K562 (cell line): ENCODE measurements around the gene MTG1. TPM values are rescaled to one million over a fixed set of nuclear protein-coding genes. Genes with fewer than 3 reads are reported as not detected.

ENCODE experiments used
- ATAC-seq: fragments of 200-7000 bp; cut with Tn5 transposase; 3 replicates; pipeline ENCODE4 v1.9.1; 2020; ENCODE audit warnings: moderate library complexity
- BruUV-seq: library from RNA; stranded (reverse); fragments of 400-500 nt; replicated peaks from 2 replicates; lab custom pipeline; 2021; lab: Mats Ljungman, UMichigan
- CTCF ChIA-PET: fragments of 300-600 bp; formaldehyde crosslinking; extraction: SDS; loops from one replicate; lab custom pipeline; 2021; ENCODE audit warnings: low intra/inter-chr PET ratio; lab: Yijun Ruan, JAX
- POLR2A ChIA-PET: fragments of 300-600, 350-650 bp; sonication (Branson Sonifier 250); formaldehyde crosslinking; extraction: SDS; loops from one replicate; lab custom pipeline; 2021; ENCODE audit warnings: antibody characterized with exemption, inconsistent platforms; lab: Yijun Ruan, JAX
- DNase-seq, 4 experiments: peaks; one replicate each; pipeline versions ENCODE4 v3.0.0 to v3.0.0-alpha.2; 2011 to 2018; ENCODE audit warnings: low spot score in 3 of 4, mixed read lengths in 3 of 4; ENCODE audit errors: extremely low read depth in 1 of 4
- FAIRE-seq: peaks from 2 replicates; lab custom pipeline; 2011; peaks lifted over from hg19 to GRCh38; lab: Jason Lieb, UNC
- H2AFZ ChIP-seq: 2 replicates; pipeline ENCODE4 v1.6.0; 2011; ENCODE audit warnings: low read depth, low read length, control low read depth, inconsistent platforms
- H3K27ac ChIP-seq: fragments of 200-600 bp; 3 replicates; pipeline ENCODE4 v1.8.0; 2011; ENCODE audit warnings: low read depth, mild to moderate bottlenecking, control low read depth, inconsistent platforms, low read length, moderate library complexity, mixed read lengths; ENCODE audit errors: extremely low read depth
- H3K27me3 ChIP-seq, 2 experiments: fragments of 300-600 bp in 1 of 2; 2 replicates in 1 of 2; 3 replicates in 1 of 2; pipeline versions ENCODE4 v1.6.0 to v1.8.0; 2011; ENCODE audit warnings: inconsistent platforms in 2 of 2, low read length in 2 of 2, mild to moderate bottlenecking in 1 of 2, mixed read lengths in 1 of 2, moderate library complexity in 1 of 2; ENCODE audit not compliant: control insufficient read depth in 2 of 2, insufficient read depth in 2 of 2
- H3K36me3 ChIP-seq: fragments of 300-600 bp; 3 replicates; pipeline ENCODE4 v1.8.0; 2011; ENCODE audit warnings: mild to moderate bottlenecking, low read length, inconsistent platforms; ENCODE audit not compliant: control insufficient read depth, insufficient read depth
- H3K4me1 ChIP-seq, 2 experiments: fragments of 200-600 bp in 1 of 2; replicated peaks in 1 of 2; 2 replicates in 1 of 2; 3 replicates in 1 of 2; pipeline versions ENCODE4 v1.5.1 to v1.8.0; 2011; ENCODE audit warnings: inconsistent platforms in 2 of 2, low read length in 2 of 2, mild to moderate bottlenecking in 1 of 2, mixed read lengths in 1 of 2, moderate library complexity in 1 of 2; ENCODE audit not compliant: control insufficient read depth in 2 of 2, insufficient read depth in 2 of 2
- H3K4me2 ChIP-seq: 2 replicates; pipeline ENCODE4 v1.6.1; 2011; ENCODE audit warnings: low read length, control low read depth, inconsistent platforms, mixed read lengths; ENCODE audit not compliant: insufficient read depth
- H3K4me3 ChIP-seq: fragments of 200-600 bp; sonication (generic), shearing (Covaris generic); 2 replicates; pipeline ENCODE4 v1.5.1; 2016; ENCODE audit warnings: control low read depth, inconsistent platforms
- H3K79me2 ChIP-seq: fragments of 200-600 bp; 3 replicates; pipeline ENCODE4 v1.8.0; 2011; ENCODE audit warnings: low read length, inconsistent platforms; ENCODE audit not compliant: control insufficient read depth, insufficient read depth
- H3K9ac ChIP-seq, 2 experiments: 2 replicates each; pipeline versions ENCODE4 v1.6.0 to v1.6.1; 2011; ENCODE audit warnings: low read depth in 2 of 2, low read length in 2 of 2, control low read depth in 1 of 2, inconsistent platforms in 1 of 2, mild to moderate bottlenecking in 1 of 2, mixed read lengths in 1 of 2; ENCODE audit not compliant: insufficient read depth in 1 of 2
- H3K9me1 ChIP-seq: one replicate; pipeline ENCODE4 v1.6.0; 2011; ENCODE audit warnings: inconsistent platforms, mild to moderate bottlenecking, low read length, moderate library complexity; ENCODE audit not compliant: control insufficient read depth, insufficient read depth
- H3K9me3 ChIP-seq: replicated peaks from 2 replicates; pipeline ENCODE4 v1.5.1; 2011; ENCODE audit warnings: low read depth, low read length, inconsistent platforms; ENCODE audit not compliant: control insufficient read depth, insufficient read depth
- H4K20me1 ChIP-seq: replicated peaks from 2 replicates; pipeline ENCODE4 v1.6.1; 2011; ENCODE audit warnings: low read length, inconsistent platforms, mixed read lengths; ENCODE audit not compliant: control insufficient read depth, insufficient read depth
- CHCHD3 ChIP-seq: fragments of 250-450 bp; sonication (Bioruptor Pico); IDR thresholded peaks from 2 replicates; pipeline ENCODE4 v2.1.2; 2022; ENCODE audit warnings: mild to moderate bottlenecking
- ELF1 ChIP-seq: fragments of 200-800 bp; sonication (Bioruptor generic); IDR thresholded peaks from 2 replicates; pipeline ENCODE4 v1.6.1; 2016; ENCODE audit warnings: missing genetic modification characterization, missing compliant biosample characterization
- FOXK1 ChIP-seq: sonication (generic); formaldehyde crosslinking; IDR thresholded peaks from 2 replicates; pipeline ENCODE4 v1.8.0; 2022; ENCODE audit warnings: missing genetic modification reagents, mild to moderate bottlenecking, borderline replicate concordance
- HCFC1 ChIP-seq: IDR thresholded peaks from 2 replicates; pipeline ENCODE4 v1.6.1; 2012; ENCODE audit warnings: low read depth, low read length, improper control_type of control experiment
- IRF2 ChIP-seq: sonication (generic); formaldehyde crosslinking; IDR thresholded peaks from 2 replicates; pipeline ENCODE4 v1.8.1; 2022; ENCODE audit warnings: mild to moderate bottlenecking, missing genetic modification reagents
- LCOR ChIP-seq: sonication (generic); formaldehyde crosslinking; IDR thresholded peaks from 2 replicates; pipeline ENCODE4 v1.8.0; 2022; ENCODE audit warnings: mild to moderate bottlenecking, missing genetic modification reagents
- MAZ ChIP-seq, 2 experiments: fragments of 450-650 bp in 1 of 2; sonication (generic) in 1 of 2; formaldehyde crosslinking; IDR thresholded peaks in 1 of 2; conservative IDR thresholded peaks in 1 of 2; 2 replicates each; pipeline versions ENCODE4 v1.4.0 to v1.5.0; 2020; ENCODE audit warnings: mild to moderate bottlenecking in 1 of 2, missing genetic modification reagents in 1 of 2
- NCOA2 ChIP-seq, 2 experiments: fragments of 450-650 bp; IDR thresholded peaks; 2 replicates each; pipeline ENCODE4 v1.6.1; 2018; ENCODE audit warnings: mild to moderate bottlenecking in 2 of 2, moderate library complexity in 1 of 2; ENCODE audit not compliant: partially characterized antibody in 2 of 2
- OTX1 ChIP-seq: fragments of 450-650 bp; formaldehyde crosslinking; IDR thresholded peaks from 2 replicates; pipeline ENCODE4 v1.4.0; 2022; ENCODE audit warnings: mild to moderate bottlenecking
- RBM34 ChIP-seq: fragments of 200-400 bp; formaldehyde crosslinking; IDR thresholded peaks from 2 replicates; pipeline ENCODE4 v1.6.1; 2018; ENCODE audit warnings: low read length, borderline replicate concordance; ENCODE audit not compliant: insufficient read depth
- RUNX1 ChIP-seq: sonication (generic); IDR thresholded peaks from 2 replicates; pipeline ENCODE4 v1.6.1; 2016; ENCODE audit warnings: antibody characterized with exemption, low read depth
- SMAD2 ChIP-seq: fragments of 150-350 bp; IDR thresholded peaks from 2 replicates; pipeline ENCODE4 v1.6.1; 2014; ENCODE audit warnings: low read depth, mild to moderate bottlenecking, low read length
- ZC3H4 ChIP-seq: sonication (generic); formaldehyde crosslinking; IDR thresholded peaks from 2 replicates; pipeline ENCODE4 v1.9.0; 2021; ENCODE audit warnings: missing genetic modification reagents, borderline replicate concordance
- WGBS: fragments of 100-300 bp; shearing (Covaris generic); methylation state at CpG from one replicate; pipeline ENCODE4 v1.1.6; 2016; ENCODE audit warnings: low coverage, mixed read lengths; ENCODE audit not compliant: insufficient coverage; ENCODE audit errors: missing lambda C conversion rate; 5-methylcytosine and 5-hydroxymethylcytosine counted together
- in situ Hi-C: fragments of 300-500 bp; cut with MboI; formaldehyde crosslinking; loops from 4 replicates; pipeline ENCODE4 v1.15.0; 2018; ENCODE audit warnings: inconsistent platforms, mixed read lengths
- intact Hi-C: fragments of 100-400 bp; cut with micrococcal nuclease; formaldehyde crosslinking; loops from 2 replicates; pipeline ENCODE4 v1.14.2; 2022
- polyA plus RNA-seq, 8 experiments: library from polyadenylated mRNA; depleted of rRNA in 4 of 8; stranded (reverse) in 5 of 8; unstranded in 3 of 8; fragments of >200 nt; fragmentation: Nextera tagmentation in 2 of 8; fragmentation: Illumina TruSeq in 1 of 8; extraction: Ambion mirVana in 2 of 8; extraction: Trizol in 1 of 8; gene quantifications; 2 replicates each; pipeline versions ENCODE4 v1.2.1 to v1.2.3, GENCODE V29; 2011 to 2014; ENCODE audit warnings: inconsistent platforms in 1 of 8, missing spikeins in 1 of 8
- total RNA-seq, 7 experiments: library from RNA; depleted of rRNA in 6 of 7; stranded (reverse); fragments of >200 nt in 6 of 7; fragmentation: Illumina TruSeq in 2 of 7; extraction: Trizol in 2 of 7; gene quantifications; 2 replicates each; pipeline versions ENCODE4 v1.2.1 to v1.2.3, GENCODE V29; 2011 to 2021; ENCODE audit warnings: low replicate concordance in 1 of 7
- TF ChIP-seq, protein P1 (sequence below): fragments of 250-450 bp; sonication (Bioruptor Pico); IDR thresholded peaks from 2 replicates; pipeline ENCODE4 v1.4.0; 2020; ENCODE audit warnings: mild to moderate bottlenecking, moderate library complexity
- TF ChIP-seq, protein P2 (sequence below): fragments of 150-350 bp; IDR thresholded peaks from 2 replicates; pipeline ENCODE4 v1.6.1; 2014; ENCODE audit warnings: low read depth, mild to moderate bottlenecking, low read length, borderline replicate concordance

MTG1 gene
- total and polyA plus RNA-seq, 9 of the 15 experiments (the other 6 are each of a cell fraction or from before 2014, with no cell fraction given) = 2.8 to 28.2 (median 15.4) TPM

DNA sequence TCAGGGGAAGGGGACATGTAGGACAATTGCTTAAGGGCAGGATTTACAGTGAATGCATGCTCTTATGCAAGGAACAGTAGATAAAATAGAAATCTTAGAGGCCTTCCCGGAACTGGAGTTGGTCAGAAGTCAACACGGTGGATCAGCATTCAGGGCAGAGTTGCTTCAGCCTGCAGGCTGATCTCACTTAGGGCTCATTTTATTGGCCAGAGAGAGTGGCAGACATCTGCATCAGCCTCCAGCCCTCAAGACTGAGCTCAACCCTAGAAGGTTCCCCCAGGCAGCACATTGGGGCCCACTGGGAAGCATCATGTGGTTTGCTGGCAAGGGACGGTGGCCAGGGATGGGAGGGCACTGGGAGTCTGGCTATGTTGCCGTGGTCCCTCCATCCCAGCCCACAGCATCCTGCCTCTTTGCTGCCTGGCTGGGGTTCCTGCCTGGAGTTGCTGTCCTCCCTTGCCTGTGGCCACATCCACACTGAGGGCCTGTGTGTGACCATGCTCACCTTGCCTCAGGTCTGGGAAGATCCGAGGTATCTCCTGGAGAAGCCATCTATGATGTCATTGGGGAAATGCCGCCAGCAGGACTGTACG lies 72.8 kb downstream of the MTG1 start:
- 7% methylated on average over 7 of the region's 7 CpGs for WGBS
- Histone ChIP-seq H3K9ac (no peak overlapping the region), H3K4me1 (peaks cover 0 to 10% of the 10 kb centered on the region in 2 experiments; a peak in 1 of 5 replicates), H3K9me1 (no peaks in the 10 kb centered on the region), H3K79me2 (no peaks in the 10 kb centered on the region), H3K9me3 (no peaks in the 10 kb centered on the region), H3K27ac (no peak overlapping the region), H3K4me2 (no peak overlapping the region), H3K36me3 (no peaks in the 10 kb centered on the region), H3K27me3 (peaks cover 3 to 15% of the 10 kb centered on the region in 2 experiments; a peak in 1 of 5 replicates), H4K20me1 (peaks cover 4% of the 10 kb centered on the region; the same call in 1 of the 2 replicates), H3K4me3 (no peak overlapping the region), H2AFZ (no peak overlapping the region)
- no peak for ATAC-seq
- intact Hi-C loops (no loop called here), in situ Hi-C loops (no loop called here)
- FAIRE-seq = no peak
- DNase-seq = peak in 2 of 4 experiments; percentile 3 to 4
- no TSS peak for BruUV-seq
- POLR2A ChIA-PET = interaction anchor here (1.8 kb wide), 1 partner anchor 9 kb away, joined by 6 read pairs; no protein-coding TSS in a partner anchor
- CTCF ChIA-PET = no interaction called here
- TF ChIP-seq FOXK1 (CRISPR knock-in tag) (no peak), ZC3H4 (CRISPR knock-in tag) (no peak), HCFC1 (no peak), RUNX1 (no peak), IRF2 (no peak), OTX1 (CRISPR knock-in tag) (no peak), MAZ (CRISPR knock-in tag; conservative IDR thresholded peaks at IDR 0.05 in 1 of 2, IDR thresholded peaks at IDR 0.05 in 1 of 2) (no peak), RBM34 (no peak), SMAD2 (no peak), ELF1 (tag) (no peak), CHCHD3 (CRISPR knock-in tag) (no peak), NCOA2 (IDR thresholded peaks at IDR 0.05; ENCODE audit: partially characterized antibody in 2 of 2) (no peak), LCOR (CRISPR knock-in tag) (no peak)
- TF ChIP-seq, protein P1, sequence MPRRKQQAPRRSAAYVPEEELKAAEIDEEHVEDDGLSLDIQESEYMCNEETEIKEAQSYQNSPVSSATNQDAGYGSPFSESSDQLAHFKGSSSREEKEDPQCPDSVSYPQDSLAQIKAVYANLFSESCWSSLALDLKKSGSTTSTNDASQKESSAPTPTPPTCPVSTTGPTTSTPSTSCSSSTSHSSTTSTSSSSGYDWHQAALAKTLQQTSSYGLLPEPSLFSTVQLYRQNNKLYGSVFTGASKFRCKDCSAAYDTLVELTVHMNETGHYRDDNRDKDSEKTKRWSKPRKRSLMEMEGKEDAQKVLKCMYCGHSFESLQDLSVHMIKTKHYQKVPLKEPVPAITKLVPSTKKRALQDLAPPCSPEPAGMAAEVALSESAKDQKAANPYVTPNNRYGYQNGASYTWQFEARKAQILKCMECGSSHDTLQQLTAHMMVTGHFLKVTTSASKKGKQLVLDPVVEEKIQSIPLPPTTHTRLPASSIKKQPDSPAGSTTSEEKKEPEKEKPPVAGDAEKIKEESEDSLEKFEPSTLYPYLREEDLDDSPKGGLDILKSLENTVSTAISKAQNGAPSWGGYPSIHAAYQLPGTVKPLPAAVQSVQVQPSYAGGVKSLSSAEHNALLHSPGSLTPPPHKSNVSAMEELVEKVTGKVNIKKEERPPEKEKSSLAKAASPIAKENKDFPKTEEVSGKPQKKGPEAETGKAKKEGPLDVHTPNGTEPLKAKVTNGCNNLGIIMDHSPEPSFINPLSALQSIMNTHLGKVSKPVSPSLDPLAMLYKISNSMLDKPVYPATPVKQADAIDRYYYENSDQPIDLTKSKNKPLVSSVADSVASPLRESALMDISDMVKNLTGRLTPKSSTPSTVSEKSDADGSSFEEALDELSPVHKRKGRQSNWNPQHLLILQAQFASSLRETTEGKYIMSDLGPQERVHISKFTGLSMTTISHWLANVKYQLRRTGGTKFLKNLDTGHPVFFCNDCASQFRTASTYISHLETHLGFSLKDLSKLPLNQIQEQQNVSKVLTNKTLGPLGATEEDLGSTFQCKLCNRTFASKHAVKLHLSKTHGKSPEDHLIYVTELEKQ = no peak
- TF ChIP-seq, protein P2, sequence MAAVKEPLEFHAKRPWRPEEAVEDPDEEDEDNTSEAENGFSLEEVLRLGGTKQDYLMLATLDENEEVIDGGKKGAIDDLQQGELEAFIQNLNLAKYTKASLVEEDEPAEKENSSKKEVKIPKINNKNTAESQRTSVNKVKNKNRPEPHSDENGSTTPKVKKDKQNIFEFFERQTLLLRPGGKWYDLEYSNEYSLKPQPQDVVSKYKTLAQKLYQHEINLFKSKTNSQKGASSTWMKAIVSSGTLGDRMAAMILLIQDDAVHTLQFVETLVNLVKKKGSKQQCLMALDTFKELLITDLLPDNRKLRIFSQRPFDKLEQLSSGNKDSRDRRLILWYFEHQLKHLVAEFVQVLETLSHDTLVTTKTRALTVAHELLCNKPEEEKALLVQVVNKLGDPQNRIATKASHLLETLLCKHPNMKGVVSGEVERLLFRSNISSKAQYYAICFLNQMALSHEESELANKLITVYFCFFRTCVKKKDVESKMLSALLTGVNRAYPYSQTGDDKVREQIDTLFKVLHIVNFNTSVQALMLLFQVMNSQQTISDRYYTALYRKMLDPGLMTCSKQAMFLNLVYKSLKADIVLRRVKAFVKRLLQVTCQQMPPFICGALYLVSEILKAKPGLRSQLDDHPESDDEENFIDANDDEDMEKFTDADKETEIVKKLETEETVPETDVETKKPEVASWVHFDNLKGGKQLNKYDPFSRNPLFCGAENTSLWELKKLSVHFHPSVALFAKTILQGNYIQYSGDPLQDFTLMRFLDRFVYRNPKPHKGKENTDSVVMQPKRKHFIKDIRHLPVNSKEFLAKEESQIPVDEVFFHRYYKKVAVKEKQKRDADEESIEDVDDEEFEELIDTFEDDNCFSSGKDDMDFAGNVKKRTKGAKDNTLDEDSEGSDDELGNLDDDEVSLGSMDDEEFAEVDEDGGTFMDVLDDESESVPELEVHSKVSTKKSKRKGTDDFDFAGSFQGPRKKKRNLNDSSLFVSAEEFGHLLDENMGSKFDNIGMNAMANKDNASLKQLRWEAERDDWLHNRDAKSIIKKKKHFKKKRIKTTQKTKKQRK = no peak
